ENCODE results near the gene GDPD4. TPM values are rescaled to one million over a fixed set of nuclear protein-coding genes. Genes with fewer than 3 reads are reported as not detected.

The GDPD4 gene
- total and polyA plus RNA-seq, 12 donors: not detected

- no peak for TF ChIP-seq CTCF (IDR thresholded peaks at IDR 0.05)
- DNase-seq (no peak), ATAC-seq (no peak)
- Histone ChIP-seq H3K4me3 (no peak overlapping the region), H3K27me3 (no peaks in the 10 kb centered on the region), H3K9me3 (no peaks in the 10 kb centered on the region), H3K4me1 (no peaks in the 10 kb centered on the region), H3K27ac (no peak overlapping the region), H3K36me3 (peaks cover 0 to 26% (median 0%) of the 10 kb centered on the region in 9 donors)
- 97 to 100% methylated on average over 1 of the region's 1 CpG for WGBS, 2 donors
- intact Hi-C loops (cut with DNase I): loop anchor here in 8 of 10 donors (5.0 to 10.0 kb wide), 4 partner anchors 59 to 142 kb away; partner anchors contain the start of gene MYO7A (in 2 of the 8)
These were observed 115.2 kb downstream of the GDPD4 start for GRCh38 chr11:77186302-77186701.

DNA sequence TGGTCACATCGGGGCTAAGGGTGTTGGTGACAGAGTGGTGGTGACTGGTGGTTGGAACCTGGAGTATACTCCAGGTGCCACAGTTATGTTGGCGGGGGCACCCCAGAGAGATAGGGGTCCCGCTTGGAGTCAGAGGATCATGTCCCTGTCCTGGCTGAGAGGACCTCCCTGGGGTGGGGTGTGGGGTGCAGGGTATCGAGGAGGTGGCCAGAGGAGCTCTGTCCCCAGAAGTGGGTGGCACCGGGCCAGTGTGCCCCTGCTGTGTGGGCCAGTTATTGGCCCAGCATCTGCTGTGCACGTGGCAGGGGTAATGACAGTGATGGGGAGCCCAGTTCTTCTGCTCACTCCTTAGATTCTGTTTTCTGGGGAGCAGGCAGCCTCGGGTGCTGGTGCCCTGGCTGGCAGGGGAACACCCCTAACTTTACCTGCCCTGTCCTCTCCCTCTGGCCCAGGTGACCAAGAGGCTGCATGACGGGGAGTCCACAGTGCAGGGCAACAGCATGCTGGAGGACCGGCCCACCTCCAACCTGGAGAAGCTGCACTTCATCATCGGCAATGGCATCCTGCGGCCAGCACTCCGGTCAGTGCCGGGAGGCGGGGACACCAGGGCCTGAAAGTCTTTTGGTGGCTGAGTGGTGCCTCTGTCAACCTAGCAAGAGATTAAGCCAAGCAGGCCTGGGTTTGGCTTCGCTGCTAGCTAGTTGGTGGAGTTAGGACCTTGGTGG lies 117.2 kb downstream of the GDPD4 start:
- 89 to 91% methylated on average over 15 of the region's 15 CpGs for WGBS, 2 donors
- intact Hi-C loops (cut with DNase I): loop anchor here in 3 of 10 donors (10.0 kb wide), 2 partner anchors 129 to 139 kb away; no protein-coding TSS in a partner anchor

DNA sequence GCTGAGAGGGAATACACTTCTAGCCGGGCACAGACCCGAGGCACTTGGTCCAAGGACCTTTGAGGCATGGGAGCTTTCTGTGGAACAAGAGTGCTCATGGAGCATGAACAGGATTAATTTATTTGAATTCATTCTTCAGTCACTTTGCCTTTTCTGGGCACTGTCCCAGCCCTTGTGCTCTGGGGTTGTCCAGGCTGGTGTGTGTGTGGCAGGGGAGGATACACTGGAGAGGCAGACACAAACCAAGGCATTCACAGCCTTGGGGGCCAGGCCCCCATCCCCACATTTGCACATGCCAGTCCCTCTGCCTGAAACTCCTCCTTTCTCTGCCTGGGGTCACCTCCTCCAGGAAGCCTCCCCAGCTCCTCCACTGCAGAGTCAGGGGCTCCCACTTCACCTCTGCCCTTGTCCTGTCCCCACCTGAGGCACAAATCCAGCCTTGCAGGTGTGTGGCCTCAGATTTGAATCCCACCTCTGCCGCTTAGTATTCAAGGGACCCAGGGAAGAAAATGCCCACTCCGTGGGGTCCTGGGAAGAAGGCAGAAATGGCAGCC lies 118.0 kb downstream of the GDPD4 start:
- Histone ChIP-seq H3K27me3 (no peaks in the 10 kb centered on the region), H3K4me3 (no peak overlapping the region), H3K36me3 (peaks cover 0 to 20% (median 0%) of the 10 kb centered on the region in 9 donors), H3K27ac (no peak overlapping the region), H3K4me1 (peaks cover 0 to 5% (median 0%) of the 10 kb centered on the region in 9 donors), H3K9me3 (no peaks in the 10 kb centered on the region)
- ATAC-seq (no peak), DNase-seq (no peak)
- TF ChIP-seq CTCF (IDR thresholded peaks at IDR 0.05): no peak
- intact Hi-C loops (cut with DNase I): loop anchor here in 3 of 10 donors (10.0 kb wide), 2 partner anchors 129 to 139 kb away; no protein-coding TSS in a partner anchor
- WGBS, 2 donors: 88 to 93% methylated on average over 4 of the region's 4 CpGs

More for the DNA sequence above, 117.2 kb downstream of the GDPD4 start:
- H3K27ac ChIP-seq: no peak overlapping the region
- no peak for DNase-seq
- no peaks in the 10 kb centered on the region for H3K9me3 ChIP-seq
- H3K4me3 ChIP-seq: no peak overlapping the region
- ATAC-seq: no peak
- TF ChIP-seq CTCF (IDR thresholded peaks at IDR 0.05): no peak
- H3K36me3 ChIP-seq: peaks cover 0 to 13% (median 0%) of the 10 kb centered on the region in 9 donors
- no peaks in the 10 kb centered on the region for H3K27me3 ChIP-seq
- peaks cover 0 to 1% (median 0%) of the 10 kb centered on the region in 9 donors for H3K4me1 ChIP-seq

GRCh38 chr11:77182542-77183430 lies 118.7 kb downstream of the GDPD4 start:
- TF ChIP-seq CTCF (IDR thresholded peaks at IDR 0.05): no peak
- DNase-seq (no peak), ATAC-seq (no peak)
- WGBS, 2 donors: 92 to 94% methylated on average over 21 of the region's 21 CpGs
- no peak overlapping the region for H3K4me3 ChIP-seq
- intact Hi-C loops (cut with DNase I): loop anchor here in 3 of 10 donors (10.0 kb wide), 2 partner anchors 128 to 138 kb away; no protein-coding TSS in a partner anchor
- no peaks in the 10 kb centered on the region for H3K27me3 ChIP-seq
- H3K9me3 ChIP-seq: no peaks in the 10 kb centered on the region
- H3K36me3 ChIP-seq: peaks cover 0 to 23% (median 0%) of the 10 kb centered on the region in 9 donors
- H3K27ac ChIP-seq: no peak overlapping the region
- peaks cover 0 to 5% (median 0%) of the 10 kb centered on the region in 9 donors for H3K4me1 ChIP-seq
